SU-DHL-6 (cell line): ENCODE data around the gene TTC3.

Source experiments
- EZH2phosphoT487 ChIP-seq: fragments of 200-600 bp; sonication (generic), shearing (Covaris generic); conservative IDR thresholded peaks from 2 replicates; pipeline ENCODE4 v1.6.1; 2018; ENCODE audit warnings: mild to moderate bottlenecking, antibody characterized with exemption, low read length, moderate library complexity, mixed read lengths
- TF ChIP-seq, protein P1 (sequence below): fragments of 200-600 bp; sonication (generic); IDR thresholded peaks from one replicate; pipeline ENCODE4 v1.5.1; 2017; ENCODE audit warnings: antibody characterized with exemption, mild to moderate bottlenecking, low read length, moderate library complexity; ENCODE audit not compliant: insufficient read depth, poor library complexity, severe bottlenecking

GRCh38 chr21:37172646-37173045 lies 99.6 kb downstream of the TTC3 start:
- TF ChIP-seq, protein P1, sequence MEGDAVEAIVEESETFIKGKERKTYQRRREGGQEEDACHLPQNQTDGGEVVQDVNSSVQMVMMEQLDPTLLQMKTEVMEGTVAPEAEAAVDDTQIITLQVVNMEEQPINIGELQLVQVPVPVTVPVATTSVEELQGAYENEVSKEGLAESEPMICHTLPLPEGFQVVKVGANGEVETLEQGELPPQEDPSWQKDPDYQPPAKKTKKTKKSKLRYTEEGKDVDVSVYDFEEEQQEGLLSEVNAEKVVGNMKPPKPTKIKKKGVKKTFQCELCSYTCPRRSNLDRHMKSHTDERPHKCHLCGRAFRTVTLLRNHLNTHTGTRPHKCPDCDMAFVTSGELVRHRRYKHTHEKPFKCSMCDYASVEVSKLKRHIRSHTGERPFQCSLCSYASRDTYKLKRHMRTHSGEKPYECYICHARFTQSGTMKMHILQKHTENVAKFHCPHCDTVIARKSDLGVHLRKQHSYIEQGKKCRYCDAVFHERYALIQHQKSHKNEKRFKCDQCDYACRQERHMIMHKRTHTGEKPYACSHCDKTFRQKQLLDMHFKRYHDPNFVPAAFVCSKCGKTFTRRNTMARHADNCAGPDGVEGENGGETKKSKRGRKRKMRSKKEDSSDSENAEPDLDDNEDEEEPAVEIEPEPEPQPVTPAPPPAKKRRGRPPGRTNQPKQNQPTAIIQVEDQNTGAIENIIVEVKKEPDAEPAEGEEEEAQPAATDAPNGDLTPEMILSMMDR: no peak
- TF ChIP-seq EZH2phosphoT487: no peak
